HG02642 (cell line): ENCODE measurements around the gene RPS14.
"Not testable (repeated sequence)": the region's sequence is repeated elsewhere in the genome, so short reads cannot be mapped to it uniquely, and the experiment has no call there.

Experiments used
- ATAC-seq: cut with Tn5 transposase; IDR thresholded peaks from one replicate; pipeline ENCODE4 v1.9.1; 2021; ENCODE audit warnings: mild to moderate bottlenecking; ENCODE audit not compliant: unreplicated experiment, poor library complexity

The RPS14 gene

DNA sequence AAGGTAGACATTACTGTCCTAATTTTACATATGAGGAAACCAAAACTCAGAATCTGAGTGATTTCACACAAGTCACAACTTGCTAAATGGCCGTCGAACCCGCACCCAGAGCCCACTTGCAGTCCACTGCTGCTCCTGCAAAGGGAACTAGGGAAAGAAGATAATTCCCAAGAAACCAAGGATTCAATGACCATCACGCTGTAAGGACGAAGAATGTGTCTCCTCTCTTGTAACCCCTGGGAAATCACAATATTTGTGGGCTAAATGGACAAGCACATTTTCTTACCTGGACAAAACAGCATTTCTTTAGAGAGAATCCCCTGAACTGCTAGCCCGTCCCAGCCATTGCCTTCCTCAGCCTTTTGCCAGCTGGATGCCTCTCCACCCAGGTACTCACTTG is 2.4 kb downstream of the RPS14 start:
- ATAC-seq, result no peak

DNA sequence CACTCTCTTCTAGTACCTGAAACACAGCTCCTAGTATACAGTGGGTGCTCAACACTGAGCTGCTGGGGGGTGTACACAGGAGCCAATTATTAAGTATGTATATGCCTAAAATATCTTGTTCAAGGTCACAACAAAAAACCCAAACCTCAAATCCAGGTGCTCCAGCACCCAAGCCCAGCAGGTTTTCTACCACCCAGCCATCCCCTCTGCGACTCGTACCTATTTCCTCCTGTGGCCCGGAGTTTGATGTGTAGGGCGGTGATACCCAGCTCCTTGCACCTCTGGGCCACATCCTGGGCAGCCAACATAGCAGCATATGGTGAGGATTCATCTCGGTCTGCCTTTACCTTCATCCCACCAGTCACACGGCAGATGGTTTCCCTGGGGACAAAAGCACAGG is 3.0 kb downstream of the RPS14 start:
- ATAC-seq, result no peak

DNA sequence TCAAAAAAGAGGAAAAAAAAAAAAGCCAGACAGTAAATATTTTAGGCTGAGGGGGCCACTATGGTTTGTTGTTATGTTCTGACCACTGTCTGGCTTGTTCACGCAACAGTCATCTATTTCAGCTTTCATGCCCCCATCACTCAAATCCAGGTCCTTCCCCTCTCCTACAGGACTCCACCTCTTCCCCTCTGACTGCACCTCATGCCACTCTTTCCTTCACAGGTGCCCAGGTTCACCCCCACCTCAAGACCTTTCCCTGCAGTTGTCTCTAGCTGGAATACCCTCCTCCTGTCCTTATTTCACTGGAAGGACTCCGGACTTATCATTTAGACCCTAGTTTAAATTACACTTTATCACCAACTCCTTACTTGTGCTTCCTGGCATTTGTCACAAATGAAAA is 3.5 kb downstream of the RPS14 start:
- ATAC-seq, result no peak

DNA sequence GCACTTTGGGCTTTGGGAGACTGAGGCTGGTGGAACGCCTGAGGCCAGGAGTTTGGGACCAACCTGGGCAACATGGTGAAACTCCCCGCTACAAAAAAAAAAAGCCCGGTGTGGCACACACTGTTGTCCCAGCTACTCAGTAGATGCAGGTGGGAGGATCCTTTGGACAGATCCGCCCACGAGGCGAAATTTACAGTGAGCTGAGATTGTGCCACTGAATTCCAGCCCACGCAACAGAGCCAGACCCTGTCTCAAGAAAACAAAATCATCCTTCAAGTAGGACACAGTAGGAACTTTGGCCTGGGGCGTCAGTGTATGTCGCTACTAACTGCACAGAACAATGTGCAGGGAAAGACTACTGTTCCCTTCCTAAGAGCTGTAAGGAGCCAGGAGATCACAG is 4.8 kb downstream of the RPS14 start:
- no peak for ATAC-seq

DNA sequence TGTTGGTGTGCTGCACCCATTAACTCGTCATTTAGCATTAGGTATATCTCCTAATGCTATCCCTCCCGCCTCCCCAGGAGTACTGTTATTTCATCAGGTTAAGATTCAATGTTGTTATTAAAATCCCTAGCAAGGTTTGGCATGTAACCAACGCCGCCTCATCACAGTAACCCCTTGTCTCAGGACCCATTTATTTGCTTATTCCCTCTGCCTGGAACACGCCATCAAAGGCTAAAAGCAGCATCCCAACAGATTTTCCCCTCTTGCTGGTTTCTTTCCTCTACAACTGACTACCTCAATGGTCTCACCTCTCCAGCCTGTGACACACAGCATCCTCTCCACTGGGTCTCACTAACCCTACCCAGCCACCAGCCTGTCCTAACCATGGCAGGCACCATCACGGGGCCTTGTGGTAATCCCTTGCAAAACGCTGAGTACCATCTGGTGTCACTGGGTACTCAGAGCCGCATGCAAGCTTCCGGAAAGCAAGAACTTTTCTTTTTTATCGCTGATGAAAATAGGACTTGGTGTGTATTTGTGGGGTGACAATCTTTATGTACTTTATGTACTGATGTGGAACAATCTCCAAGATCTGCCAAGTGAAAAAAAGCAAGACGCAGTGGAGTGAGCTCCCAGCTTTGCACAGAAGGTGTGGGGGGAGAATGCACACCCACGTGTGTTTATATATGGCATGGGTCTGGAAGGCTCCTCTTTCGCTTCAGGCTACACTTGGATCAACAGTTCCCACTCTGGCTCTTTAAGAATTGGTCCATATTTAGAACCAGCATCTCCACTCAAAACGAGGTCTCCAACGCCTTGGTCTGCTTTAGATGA is 6.1 kb downstream of the RPS14 start:
- ATAC-seq, result no peak

DNA sequence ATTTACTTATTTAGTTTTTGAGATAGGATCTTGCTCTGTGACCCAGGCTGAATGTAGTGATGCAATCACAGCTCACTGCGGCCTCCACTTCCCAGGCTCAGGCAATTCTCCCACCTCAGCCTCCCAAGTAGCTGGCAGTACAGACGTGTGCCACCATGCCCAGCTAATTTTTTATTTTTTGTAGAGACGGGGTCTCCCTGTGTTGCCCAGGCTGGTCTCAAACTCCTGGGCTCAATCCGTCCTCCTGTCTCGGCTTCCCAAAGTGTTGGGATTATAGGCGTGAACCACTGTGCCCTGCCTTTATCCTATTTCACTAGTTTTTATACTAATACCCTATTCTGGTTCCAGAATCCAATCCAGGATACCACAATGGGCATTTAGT is 6.8 kb downstream of the RPS14 start:
- ATAC-seq, result no peak

DNA sequence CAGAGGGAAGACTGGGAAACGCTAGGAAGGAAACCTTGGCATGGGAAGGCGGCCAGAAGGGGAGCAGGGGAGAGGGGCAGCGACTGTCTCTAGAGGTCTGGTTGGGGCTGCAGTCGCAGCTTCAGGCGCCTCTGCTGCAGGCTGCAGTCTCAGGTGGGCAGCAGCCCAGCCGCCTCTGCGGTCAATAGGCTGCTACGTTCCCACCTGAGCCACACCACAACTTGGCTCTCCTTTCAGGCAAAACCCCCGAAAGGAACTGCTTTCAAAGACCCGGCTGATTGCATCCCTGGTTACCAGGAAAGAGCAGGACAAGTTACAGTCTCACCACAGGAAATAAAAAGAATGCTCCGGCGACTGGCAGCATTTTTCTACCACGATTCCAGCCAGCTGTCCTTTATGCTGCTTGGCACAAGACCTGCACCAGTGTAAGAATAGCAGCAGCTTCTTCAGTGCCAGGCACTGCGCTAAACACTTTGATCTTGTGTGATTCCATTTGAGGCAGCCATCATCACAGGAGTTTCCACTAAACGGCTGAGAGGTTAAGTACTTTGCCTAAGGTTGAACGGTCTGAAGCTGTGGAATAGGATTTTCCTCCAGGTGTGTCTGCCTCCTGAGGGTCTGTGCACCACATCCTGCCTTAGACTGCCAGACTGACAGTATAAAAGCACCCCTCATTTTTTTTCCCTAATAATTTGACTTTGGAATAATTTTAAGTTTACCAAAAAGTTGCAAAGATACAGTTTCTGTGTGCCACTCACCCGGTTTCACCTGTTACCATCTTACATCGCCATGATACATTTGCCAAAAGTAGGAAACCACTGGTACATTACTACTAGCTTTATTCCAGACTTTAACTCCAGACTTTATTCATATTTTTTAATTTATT is 7.5 kb downstream of the RPS14 start:
- ATAC-seq, result no peak

DNA sequence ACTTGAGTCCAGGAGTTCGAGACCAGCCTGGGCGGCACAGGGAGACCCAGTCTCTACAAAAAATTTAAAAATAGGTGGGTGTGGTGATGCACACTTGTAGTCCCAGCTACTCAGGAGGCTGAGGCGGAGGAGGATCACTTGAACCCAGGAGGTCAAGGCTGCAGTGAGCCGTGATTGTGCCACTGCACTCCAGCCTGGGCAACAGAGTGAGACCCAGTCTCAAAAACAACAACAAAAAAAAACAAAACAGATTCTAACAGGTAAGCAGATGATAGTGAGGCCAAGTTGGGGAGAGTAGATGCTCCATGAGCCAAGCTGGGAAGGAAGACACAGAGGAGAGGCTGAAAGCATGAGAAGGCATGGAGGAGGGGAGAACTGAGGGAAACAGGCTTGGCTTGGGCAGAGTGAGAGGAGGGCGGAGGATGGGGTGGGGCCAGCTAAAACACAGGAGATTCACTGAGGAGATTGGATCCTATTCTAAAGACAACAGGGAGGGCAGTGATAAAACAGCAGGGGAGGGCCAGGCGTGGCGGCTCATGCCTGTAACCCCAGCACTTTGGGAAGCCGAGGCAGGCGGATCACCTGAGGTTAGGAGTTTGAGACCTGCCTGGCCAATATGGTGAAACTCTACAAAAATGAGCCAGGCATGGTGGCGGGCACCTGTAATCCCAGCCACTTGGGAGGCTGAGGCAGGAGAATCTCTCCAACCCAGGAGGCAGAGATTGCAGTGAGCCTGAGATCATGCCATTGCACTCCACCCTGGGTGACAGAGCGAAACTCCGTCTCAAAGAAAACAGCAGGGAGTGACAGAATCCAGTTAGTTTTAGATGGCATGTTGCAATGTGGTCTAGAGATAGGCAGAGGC is 8.4 kb downstream of the RPS14 start:
- ATAC-seq, result no peak

DNA sequence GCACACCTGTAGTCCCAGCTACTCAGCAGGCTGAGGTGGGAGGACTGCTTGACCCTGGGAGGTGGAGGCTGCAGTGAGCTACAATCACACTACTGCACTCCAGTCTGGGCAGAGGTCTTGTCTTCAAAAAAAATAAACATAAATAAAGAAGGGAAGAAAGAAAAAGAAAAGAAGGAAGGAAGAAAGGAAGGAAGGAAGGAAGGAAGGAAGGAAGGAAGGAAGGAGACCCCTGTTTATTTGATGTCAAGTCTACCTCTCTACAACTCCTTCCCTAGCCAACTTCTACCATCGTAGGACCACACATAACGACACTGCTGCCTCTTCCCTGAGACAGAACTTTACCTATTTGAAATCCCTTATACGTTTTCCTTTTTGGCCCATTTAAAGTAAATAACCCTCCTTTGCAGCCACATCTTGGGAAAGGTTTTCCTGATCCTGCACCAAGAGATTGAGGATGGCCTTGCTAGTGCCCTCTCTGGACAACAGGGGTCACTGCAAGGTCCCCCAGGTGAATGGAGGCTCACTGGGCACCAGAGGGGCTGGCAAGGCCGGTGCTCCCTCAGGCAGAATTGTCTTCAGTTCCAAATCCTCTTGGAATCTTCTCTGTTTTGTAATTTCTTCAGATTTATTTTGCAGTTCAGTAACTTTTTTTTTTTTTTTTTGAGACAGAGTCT is 10.5 kb downstream of the RPS14 start:
- no peak for ATAC-seq

DNA sequence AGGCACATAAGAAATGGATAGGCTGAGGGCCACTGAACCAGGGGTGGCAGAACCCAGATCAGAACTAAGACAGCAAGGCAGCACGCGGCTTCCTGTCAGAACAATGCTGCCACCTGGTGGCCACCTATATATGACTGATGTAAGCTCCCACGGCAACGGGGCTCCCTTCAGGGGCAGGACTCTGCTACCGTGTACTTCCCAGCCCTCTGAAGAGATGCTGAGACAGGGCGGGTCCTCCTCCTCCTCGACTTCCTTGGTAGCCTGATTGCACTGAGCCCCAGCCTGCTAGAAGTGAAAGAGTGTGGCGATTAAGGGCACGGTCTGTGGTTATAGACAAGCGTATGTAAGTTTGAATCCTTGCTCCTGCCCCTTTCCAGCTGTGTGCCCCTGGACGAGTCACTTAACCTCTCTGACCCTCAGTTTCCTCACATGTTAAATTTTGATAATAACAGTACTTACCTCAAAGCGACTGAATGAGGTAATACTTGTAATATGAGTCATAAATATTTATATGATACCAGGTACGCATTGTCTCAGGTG is 13.3 kb downstream of the RPS14 start:
- peak; percentile 93 for ATAC-seq

DNA sequence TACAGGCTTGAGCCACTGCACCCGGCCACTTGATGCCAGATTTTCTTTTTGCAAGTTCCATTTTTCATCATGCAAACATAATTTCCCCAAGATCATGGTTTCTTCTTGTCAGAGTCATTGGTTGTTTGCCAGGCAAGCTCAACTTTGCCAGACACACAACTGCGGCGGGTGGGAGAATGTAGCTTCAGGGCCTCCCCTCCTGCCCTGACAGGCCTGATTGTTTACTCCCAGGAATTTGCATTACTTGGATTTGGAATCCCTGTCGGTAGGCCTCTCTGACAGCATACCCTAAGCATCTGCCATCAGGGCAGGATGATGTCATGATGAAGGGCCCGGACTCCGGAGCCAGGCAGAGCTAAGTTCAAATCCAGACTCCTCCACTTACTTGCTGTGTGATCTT is 15.1 kb downstream of the RPS14 start:
- ATAC-seq, result no peak

DNA sequence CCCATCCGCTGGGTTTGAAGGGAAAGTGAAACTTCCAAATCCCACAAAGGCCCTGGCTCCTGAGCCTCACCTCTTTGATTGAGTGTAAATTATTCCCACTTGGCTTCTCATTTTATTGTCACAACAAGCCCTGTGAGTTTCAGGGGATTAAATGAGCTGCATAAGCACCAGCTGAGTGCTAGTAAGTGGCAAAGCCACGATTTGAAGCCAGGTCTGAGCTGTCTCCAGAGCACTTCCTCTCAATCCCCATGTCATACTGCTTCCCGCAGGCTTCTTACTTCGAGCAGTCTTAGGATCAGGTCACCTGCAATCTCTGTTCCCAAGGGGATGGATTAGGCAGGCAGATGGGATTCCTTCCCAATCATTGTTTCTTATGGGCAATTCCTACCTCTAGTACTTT is 18.0 kb downstream of the RPS14 start:
- no peak for ATAC-seq

DNA sequence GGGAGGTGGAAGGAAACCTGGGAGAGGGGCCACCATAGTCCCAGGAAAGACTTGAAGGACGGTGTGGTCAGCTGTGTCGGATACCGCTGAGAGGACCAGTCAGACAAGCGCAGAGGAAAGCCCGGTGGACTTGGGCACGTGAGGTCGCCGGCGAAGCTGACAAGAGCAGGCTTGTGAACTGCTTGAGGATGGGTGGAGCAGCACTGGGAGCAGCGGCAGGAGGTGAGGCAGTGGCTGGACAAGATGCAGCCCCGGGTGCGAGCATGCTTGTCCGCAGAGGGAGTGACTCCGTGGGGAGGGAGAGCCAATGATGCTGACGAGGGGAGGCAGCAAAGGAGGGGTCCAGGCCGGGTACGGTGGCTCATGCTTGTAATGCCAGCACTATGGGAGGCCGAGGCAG is 18.5 kb downstream of the RPS14 start:
- no peak for ATAC-seq

DNA sequence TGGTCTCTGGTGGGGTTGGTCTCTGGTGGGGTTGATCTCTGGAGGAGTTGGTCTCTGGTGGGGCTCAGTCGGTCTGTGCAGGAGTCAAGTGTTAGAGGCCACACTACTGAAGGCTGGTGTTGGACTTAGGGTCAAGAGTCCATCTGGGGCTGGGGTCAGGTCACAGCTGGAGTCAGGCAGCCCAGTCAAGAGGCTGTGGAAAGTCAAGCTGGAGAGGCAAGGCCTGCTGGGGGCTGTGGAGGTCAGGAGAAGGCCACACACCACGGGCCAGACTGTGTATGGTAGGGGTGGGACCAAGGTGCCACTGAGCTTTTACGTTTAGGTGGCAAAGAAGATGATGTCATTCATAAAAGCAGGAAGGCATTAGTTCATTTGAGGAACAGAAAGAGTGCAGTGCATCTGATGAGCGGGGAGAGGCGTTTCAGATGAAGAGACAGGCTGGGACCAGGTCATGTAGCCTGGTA is 20.1 kb downstream of the RPS14 start:
- no peak for ATAC-seq

DNA sequence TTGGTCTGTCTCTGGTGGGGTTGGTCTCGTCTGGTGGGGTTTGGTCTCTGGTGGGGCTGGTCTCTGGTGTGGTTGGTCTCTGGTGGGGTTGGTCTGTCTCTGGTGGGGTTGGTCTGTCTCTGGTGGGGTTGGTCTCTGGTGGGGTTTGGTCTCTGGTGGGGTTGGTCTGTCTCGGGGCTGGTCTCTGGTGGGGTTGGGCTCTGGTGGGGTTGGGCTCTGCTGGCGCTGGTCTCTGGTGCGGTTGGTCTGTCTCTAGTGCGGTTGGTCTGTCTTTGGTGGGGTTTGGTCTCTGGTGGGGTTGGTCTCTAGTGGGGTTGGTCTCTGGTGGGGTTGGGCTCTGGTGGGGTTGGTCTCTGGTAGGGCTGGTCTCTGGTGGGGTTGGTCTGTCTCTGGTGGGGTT is 20.6 kb downstream of the RPS14 start:
- no peak for ATAC-seq

DNA sequence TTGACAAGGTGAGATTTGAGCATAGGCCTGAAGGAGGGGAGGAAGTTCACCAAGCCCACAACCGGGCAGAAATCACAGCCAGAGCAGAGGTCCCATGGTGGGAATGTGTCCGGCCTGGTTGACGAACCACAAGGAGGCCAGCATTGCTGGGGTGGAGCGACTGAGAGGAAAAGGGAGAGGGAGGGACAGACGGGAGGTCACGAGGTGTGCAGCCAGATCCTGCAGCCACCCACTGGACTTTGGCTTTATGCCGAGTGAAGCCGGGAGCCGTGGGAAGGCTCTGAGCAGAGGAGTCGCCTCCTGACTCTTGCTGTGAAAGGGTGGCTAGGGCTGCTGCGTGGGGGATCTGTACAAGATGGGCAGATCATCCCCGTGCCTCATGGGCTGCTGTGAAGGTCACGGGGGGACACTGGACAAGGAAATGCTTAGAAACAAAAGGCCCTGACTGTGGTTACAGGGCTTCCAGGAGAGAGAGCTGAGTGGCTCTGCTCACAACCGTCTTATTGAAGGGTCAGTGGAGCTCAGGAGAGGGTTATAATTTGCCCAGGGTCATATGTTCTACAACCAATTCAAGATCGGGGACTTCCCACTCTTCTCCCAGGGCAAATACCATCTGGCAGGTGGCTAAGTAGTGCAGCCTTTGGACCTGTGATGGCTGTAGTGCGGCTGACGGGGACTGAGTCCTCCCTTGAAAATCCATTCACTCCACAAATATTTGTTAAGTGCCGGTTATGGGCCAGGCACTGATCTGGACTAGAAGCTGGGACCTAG is 21.2 kb downstream of the RPS14 start:
- ATAC-seq, result no peak

DNA sequence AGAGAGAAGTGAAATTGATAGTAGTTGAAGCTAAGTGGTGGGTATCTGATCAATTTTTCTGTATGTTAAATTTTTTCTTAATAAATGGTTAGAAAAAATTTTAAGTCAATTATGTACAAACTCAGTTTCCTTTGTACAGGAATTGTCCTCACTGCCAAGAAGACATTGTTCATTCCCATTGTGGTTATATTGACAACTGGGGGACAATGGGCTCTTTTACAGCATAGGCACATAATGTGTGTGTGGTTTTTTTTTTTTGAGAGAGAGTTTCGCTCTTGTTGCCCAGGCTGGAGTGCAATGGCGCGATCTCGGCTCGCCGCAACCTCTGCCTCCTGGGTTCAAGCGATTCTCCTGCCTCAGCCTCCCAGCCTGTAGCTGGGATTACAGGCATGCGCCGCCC is 23.4 kb downstream of the RPS14 start:
- not testable (repeated sequence) for ATAC-seq

DNA sequence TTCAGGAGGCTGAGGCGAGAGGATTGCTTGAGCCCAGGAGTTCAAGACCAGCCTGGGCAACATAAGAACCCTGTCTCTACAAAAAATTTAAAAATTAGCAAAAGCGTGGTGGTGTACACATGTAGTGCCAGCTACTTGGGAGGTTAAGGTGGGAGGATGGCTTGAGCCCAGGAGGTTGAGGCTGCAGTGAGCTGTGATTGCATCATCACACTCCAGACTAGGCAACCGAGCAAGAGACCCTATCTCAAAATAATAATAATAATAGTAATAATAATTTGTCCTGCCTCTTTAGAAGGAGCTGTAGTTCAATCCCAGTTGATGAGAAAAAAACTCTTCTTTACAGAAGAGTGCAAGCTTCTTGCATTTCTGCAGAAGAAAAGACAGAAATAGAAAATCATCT is 26.8 kb downstream of the RPS14 start:
- ATAC-seq, result no peak

DNA sequence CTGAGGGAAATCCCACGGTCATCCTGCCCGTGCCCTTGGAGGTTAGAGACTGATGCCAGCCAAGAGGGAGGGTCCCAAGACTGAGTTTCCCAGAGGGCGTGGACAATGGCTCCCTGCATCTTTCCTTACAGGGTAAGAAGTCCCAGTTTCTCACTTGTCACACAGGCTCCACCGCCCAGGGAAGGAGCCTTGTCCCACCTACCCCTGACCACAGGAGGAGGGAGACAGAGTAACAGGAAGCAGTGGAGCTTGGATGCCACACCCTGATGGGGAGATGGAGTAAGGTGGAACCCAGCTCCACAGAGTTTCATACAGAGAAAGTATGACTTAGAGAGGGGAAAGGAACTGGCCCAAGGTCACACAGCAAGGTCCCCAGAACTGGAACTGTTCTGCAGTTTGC is 27.5 kb downstream of the RPS14 start:
- no peak for ATAC-seq
